GM12873 (cell line): ENCODE results near the gene DEPDC4.
A peak's percentile ranks its signal among the peaks of the same experiment; 100 is the strongest.

Experiments used
- CTCF ChIP-seq: IDR thresholded peaks from 2 replicates; pipeline ENCODE4 v1.5.1; 2012; ENCODE audit warnings: low read depth, mild to moderate bottlenecking, moderate library complexity, low read length, control low read depth; ENCODE audit not compliant: insufficient read depth; ENCODE audit errors: missing control alignments

DEPDC4 gene

GRCh38 chr12:100200463-100201181 is 66.3 kb downstream of the DEPDC4 start, which contains the start of gene ACTR6:
ACTR6 (plus strand) TSS chr12:100200815; CDS start chr12:100200852, 37 bp downstream.
- peak; percentile 4 for TF ChIP-seq CTCF

- no peak for TF ChIP-seq CTCF
Observed at GRCh38 chr12:100199347-100200149, 67.3 kb downstream of the DEPDC4 start.

DNA sequence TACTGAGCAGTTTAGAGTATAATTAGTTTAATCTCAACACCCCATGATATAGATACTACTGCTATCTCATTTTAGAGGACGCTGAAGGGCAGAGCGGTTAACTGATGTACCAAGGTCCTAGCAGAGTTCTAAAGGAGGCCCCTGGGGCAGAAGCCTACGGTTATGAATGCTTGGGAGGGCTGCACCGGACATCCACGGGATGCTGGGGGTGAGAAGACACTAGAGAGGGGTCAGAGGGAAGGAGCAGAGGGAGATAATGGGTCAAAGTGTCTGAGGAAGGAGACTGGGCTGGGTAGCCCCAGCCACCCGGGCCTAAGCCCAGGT is 67.9 kb downstream of the DEPDC4 start:
- no peak for TF ChIP-seq CTCF

GRCh38 chr12:100197486-100197885 is 69.4 kb downstream of the DEPDC4 start:
- TF ChIP-seq CTCF, result no peak

GRCh38 chr12:100193085-100193484 is 73.8 kb downstream of the DEPDC4 start:
- no peak for TF ChIP-seq CTCF
